SW 1271 (cell line): Measurements from ENCODE around the gene FSCN2.

Source experiments
- DNase-seq, 2 experiments: peaks; one replicate each; lab custom pipeline; 2025; lab: John Stamatoyannopoulos, UW

Gene FSCN2

DNA sequence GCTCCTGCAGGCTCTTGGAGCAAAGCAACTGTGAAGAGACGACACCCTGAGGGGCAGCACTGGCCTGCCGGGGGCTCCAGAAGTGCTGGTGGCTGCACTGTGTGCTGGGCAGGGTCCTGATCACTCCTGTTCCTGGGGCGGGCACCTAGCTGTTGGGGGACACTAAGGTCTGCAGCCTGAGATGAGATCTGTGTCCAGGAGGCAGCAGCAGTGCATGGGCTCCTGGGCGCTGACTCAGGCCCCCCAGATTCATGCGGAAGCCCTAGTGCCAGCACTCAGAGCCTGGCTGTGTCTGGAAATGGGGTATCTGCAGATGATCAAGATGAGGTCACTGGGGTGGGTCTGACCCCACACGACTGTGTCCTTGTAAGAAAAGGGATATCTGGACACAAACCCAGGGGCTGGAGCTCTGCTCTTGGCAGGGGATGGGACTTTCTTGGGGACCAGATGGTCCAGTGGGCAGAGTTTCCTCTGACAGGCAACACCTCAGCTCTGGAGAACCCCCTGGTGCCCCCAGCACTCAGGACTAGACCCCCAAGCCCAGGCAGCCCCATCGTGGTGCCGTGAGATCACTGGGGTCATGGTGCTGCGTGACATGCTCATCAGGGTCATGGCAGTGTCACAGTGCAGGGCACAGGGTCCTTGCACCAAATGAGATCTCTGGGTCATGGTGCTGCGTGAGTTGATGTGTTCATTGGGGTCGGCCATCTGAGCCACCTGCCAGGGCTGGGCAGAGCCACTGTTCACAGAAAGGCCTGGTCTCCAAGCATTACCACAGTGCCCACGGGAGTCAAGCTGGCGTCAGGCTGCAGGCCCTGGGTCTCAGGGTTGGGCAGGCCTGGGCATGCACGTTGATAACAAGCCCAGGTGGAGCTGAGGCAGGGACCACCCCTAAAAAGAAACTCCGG lies 14.5 kb downstream of the FSCN2 start:
- no peak for DNase-seq

DNA sequence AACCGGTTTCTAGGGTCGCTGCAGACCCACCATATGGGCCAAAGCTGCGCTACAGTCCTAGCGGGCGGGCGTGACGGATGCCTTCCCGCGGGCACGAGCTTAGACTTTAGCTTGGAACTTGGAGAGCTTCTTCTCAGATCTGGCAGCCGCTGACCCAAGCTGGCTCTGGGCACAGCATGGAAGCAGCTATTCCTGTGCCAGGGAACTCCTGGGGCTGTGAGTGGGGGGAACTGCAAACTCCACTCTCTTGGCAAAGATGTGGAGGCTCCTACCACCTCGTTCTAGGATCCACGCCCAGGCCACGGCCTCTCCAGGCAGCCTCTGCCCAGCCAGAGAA lies 15.1 kb downstream of the FSCN2 start:
- no peak for DNase-seq

GRCh38 chr17:81543756-81544155 lies 15.6 kb downstream of the FSCN2 start:
- no peak for DNase-seq

DNA sequence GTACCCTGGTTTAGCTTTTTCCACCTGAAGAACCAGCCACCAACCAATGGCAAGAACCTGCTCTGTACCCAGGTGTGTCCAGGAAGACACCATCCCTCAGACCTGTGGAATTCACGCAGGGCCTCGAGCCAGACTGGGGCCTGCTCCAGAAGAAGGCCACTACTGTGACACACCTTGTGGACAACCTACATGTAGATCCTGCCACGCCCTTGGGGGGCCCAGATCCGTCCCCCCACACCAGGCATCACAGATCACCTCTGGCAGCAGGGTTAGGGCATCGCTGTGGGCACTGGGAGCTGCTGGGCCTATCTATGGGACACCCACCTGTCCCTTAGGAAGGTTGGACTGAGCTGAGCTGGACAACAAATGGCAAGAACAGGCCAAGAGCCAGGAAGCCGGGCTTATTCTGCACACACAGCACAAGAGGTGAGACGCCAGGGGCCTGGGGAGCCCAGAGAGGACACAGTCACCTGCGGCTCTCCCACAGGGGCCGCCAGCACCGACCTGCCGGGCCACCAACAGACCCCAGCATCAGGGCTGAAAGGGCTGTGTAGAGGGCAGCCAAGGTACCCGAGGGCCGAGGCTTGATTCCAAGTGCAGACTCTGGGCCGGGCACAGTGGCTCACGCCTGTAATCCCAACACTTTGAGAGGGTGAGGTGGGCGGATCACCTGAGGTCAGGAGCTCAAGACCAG lies 16.3 kb downstream of the FSCN2 start:
- no peak for DNase-seq

DNA sequence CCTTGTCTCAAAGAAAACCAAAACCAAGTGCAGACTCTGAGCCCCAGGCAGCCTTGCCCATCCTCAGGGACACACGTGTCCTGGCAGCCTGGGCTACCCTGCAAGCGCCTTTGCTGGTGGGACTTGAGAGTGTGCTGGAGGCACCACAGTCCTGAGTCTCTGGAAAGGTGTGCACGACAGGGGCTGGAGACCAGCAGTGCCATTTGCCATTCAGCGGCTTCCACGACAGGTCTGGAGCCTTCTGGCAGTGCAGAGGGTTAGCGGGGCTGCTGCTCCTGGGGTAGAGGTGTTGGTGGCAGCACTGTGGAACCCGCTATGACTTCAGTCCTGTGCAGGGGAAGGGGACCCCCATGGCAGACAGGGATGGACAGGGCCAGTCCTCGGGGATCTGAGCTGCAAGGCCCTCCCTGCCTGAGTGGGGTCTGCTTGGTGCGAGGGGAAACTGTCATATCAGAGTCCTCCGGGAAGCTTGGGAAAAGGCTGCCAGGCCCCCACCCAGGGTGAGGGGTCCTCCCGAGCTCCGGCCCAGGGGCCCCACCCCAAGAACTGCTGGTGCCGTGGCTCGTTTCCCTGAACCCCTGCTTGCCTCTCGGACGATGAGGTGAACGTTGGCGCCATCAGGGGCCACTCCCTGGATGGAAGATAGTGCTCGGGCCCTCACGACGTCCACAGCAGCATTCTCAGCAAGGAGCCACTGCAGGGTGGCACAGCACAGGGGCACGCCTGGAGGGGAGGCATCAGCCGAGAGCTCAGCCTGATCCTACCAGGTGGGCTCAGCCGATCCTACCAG lies 17.2 kb downstream of the FSCN2 start:
- DNase-seq, result no peak

GRCh38 chr17:81546906-81547613 lies 18.9 kb downstream of the FSCN2 start:
- no peak for DNase-seq

- no peak for DNase-seq
These were observed 19.4 kb downstream of the FSCN2 start for GRCh38 chr17:81547614-81547982.

DNA sequence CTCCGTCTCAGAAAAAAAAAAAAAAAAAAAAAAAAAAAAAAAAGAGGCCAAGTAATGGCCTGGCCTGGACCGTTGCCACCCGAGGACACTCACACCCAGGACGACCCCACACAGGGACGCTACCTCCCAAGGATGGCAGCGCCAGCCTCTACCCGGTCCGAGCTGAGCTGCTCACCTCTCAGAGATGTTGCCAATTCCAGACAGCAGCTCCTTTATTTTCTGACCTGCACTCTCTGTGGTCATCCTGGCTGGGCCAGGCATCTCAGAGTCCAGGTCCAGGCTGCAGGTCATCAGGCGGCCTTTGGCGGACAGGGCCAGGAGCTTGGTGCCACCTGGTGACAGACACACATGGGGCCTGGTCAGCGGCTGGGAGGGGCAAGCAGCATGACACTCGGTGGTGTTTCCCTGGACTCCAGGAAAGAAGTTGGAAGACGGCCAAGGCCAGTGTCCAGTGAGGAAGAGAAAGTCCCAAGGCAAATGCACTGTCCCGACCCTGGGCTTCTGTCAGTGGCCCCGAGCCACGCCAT lies 20.9 kb downstream of the FSCN2 start:
- DNase-seq, result no peak

- no peak for DNase-seq
These were observed 21.6 kb downstream of the FSCN2 start for GRCh38 chr17:81549826-81550225.

GRCh38 chr17:81550285-81550684 lies 22.1 kb downstream of the FSCN2 start:
- DNase-seq, result no peak

DNA sequence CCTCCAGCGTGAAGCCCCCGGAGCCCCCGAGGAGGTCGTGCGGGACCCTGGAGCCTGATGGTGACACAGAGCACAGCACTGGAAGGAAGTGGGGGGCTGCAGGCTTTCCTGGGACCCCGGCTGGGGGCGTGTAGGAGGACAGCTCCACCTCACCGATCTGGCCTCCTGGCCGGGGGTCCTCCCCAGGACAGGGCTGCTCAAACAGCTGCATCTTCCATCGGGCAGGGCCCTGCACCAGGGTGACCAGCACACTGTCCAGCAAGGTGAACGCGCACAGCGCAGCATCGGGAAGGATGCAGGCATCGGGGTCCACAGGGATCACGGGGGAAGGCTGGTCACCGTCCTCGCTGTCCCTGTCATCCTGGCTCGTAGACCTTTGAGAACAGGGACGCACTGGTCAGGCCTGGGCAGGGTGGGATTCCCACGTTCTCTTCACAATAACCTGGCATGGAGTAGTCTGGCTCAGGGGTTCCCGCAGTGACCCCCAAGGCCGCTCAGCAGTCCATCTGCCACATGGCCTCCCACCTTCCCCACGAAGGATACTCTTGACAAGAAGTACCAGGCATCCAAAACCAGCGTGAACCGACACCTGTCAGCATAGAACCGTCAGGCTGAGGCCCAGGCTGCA lies 22.8 kb downstream of the FSCN2 start:
- no peak for DNase-seq

- DNase-seq, result peak in 1 of 2 experiments; percentile 19
These were observed 23.5 kb downstream of the FSCN2 start for GRCh38 chr17:81551458-81552243.

DNA sequence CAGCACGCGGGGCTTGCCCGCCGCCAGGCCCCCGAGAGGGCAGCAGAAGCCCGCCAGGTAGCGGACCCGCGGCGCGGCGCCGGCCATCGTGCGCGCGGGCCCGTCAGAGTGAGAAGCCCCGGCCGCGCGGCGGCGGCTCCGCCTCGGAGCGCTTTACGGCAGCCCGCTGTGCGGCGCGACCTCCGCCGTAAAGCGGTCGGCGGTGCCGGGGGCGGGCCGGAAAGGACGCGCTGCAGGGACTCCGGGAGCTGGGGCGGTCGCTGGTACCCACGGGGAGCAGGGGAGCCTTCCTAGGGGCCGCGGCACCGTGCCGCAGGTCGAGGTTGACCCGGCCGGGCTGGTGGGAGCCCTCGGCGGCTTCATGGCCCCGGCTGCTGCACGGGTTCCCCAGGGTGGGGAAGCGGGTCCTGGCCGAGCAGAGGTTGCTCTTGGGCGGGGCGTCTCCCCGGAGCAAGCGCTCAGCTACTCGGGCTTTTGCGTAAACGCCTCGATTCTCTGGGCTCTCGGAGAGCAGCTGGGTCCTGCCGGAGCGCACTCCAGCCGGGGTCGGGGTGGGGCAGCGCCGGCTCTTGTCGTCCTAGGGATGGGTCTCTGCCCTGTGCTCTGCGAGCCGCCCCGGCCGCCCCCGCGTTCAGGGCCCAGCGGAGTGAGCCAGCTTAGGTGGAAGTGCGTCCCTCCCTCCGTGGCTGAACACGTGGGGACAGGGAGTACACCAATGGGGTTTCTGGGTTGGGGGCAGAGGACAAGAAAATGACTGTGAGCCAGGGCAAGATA lies 24.3 kb downstream of the FSCN2 start, which contains the start of gene FAAP100:
FAAP100 (minus strand) TSS at position 110 of the 774 bp plus-strand sequence; CDS start at position 87, 23 bp downstream.
- peak; percentile 34 to 90 for DNase-seq

- peak; percentile 84 to 90 for DNase-seq
These were observed 24.9 kb downstream of the FSCN2 start for GRCh38 chr17:81553018-81553615.

DNA sequence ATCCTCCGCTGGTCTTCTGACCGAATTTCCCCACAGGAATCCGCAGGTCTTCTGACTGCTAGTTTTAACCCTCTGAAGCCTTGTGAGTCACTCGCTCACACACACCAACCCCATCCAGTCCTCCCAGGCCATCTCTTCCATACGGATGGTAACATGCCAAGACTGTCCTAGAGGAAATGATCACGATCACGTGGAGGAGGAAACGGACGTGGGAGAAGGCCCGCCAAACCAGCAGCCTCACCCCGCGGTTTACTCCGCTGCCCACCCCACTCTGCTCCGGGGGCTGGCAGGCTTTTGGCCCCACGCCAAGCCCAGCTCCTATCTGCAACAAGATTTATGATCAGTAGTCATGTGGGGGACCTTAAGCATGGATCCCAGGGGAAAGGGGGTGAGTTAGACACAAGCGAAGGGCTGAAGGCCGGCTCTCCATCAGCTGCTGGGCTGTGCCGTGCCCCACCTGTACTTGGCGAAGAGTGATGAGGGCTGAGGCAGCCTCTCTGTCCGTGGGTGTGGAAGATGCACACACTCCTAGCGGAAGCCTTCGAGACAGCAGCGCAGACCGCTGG lies 25.5 kb downstream of the FSCN2 start:
- peak in 1 of 2 experiments; percentile 50 for DNase-seq

DNA sequence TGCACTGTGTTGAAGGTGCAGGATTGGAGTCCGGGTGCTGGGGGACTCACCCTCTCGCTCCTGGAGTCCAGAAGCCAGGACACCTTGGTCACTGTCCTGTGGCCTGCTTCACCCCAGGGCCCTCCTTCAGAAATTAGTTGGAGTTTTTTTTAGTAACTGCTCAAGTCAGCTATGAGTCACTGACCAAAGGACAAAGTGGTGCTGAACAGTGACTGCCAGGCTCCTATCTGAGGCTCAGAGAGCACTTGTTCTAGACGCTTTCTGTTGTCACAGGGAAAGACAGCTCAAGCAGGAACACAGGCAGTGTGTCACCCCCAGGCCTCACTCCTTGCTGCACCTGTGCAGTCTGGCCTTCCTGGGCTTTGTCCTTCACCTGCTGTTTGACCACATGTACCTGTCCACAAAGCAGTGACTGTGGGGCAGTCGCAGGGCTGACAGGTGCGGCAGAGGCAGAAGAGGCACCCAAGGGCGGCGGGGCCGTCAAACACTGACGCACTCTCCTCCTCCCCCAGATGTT lies 28.1 kb downstream of the FSCN2 start:
- peak in 1 of 2 experiments; percentile 13 for DNase-seq

DNA sequence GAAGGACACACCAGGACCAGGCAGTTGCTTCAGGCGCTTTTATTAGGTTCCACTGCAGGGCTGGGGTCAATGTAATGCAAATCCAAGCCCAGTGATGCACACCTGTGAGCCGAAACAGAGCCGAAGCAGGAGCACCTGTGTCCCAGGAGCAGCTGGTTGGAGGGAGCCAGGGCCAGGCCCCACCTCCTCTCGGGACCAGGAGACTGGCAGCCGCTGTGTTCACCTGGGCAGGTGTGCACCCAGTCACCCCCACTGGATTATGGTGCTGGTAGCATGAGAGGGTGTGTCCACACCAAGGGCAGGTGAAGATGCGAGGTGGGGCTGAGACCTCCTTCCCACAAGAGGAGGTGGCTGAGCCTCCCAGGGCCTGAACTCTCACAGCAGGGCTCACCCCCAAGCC lies 28.7 kb downstream of the FSCN2 start:
- no peak for DNase-seq
